HEK293T (cell line): Measurements from ENCODE around the gene MAGI3.
"Not testable (repeated sequence)": the region's sequence is repeated elsewhere in the genome, so short reads cannot be mapped to it uniquely, and the experiment has no call there.

ENCODE experiments used
- CTCF ChIA-PET: fragments of 350-600 bp; formaldehyde crosslinking; extraction: SDS; loops from one replicate; lab custom pipeline; 2021; ENCODE audit warnings: antibody characterized with exemption, inconsistent platforms; lab: Yijun Ruan, JAX
- POLR2A ChIA-PET: fragments of 350-600 bp; formaldehyde crosslinking; extraction: SDS; loops from one replicate; lab custom pipeline; 2020; ENCODE audit warnings: antibody characterized with exemption, inconsistent platforms; lab: Yijun Ruan, JAX
- DNase-seq: peaks from one replicate; pipeline ENCODE4 v3.0.0; 2012; ENCODE audit warnings: mixed read lengths; ENCODE audit errors: extremely low spot score
- ARNT ChIP-seq: fragments of 450-650 bp; IDR thresholded peaks from 2 replicates; pipeline ENCODE4 v1.6.1; 2017; ENCODE audit warnings: mild to moderate bottlenecking
- BHLHE40 ChIP-seq: fragments of 450-650 bp; IDR thresholded peaks from 2 replicates; pipeline ENCODE4 v1.6.1; 2016; ENCODE audit warnings: mild to moderate bottlenecking, moderate library complexity, borderline replicate concordance
- CTBP1 ChIP-seq: fragments of 450-650 bp; IDR thresholded peaks from 2 replicates; pipeline ENCODE4 v1.6.1; 2016; ENCODE audit warnings: borderline replicate concordance
- ELF4 ChIP-seq: fragments of 450-650 bp; IDR thresholded peaks from 2 replicates; pipeline ENCODE4 v1.6.1; 2017; ENCODE audit warnings: antibody characterized with exemption
- FOXA1 ChIP-seq: fragments of 450-650 bp; IDR thresholded peaks from 2 replicates; pipeline ENCODE4 v1.6.1; 2016; ENCODE audit warnings: mild to moderate bottlenecking
- FOXK2 ChIP-seq: fragments of 450-650 bp; IDR thresholded peaks from 2 replicates; pipeline ENCODE4 v1.6.1; 2016; ENCODE audit warnings: mild to moderate bottlenecking
- FOXM1 ChIP-seq: fragments of 450-650 bp; IDR thresholded peaks from 2 replicates; pipeline ENCODE4 v1.6.1; 2017; ENCODE audit warnings: mild to moderate bottlenecking, borderline replicate concordance
- HDGF ChIP-seq: fragments of 450-650 bp; IDR thresholded peaks from 2 replicates; pipeline ENCODE4 v1.6.1; 2017; ENCODE audit warnings: antibody characterized with exemption, borderline replicate concordance
- L3MBTL2 ChIP-seq: fragments of 450-650 bp; conservative IDR thresholded peaks from 2 replicates; pipeline ENCODE4 v1.6.1; 2016; ENCODE audit warnings: mild to moderate bottlenecking
- LEF1 ChIP-seq: fragments of 450-650 bp; IDR thresholded peaks from 2 replicates; pipeline ENCODE4 v1.6.1; 2017; ENCODE audit warnings: mild to moderate bottlenecking, borderline replicate concordance
- NFRKB ChIP-seq: fragments of 450-650 bp; IDR thresholded peaks from 2 replicates; pipeline ENCODE4 v1.6.1; 2016; ENCODE audit warnings: mild to moderate bottlenecking, moderate library complexity
- PKNOX1 ChIP-seq: fragments of 450-650 bp; IDR thresholded peaks from 2 replicates; pipeline ENCODE4 v1.6.1; 2016
- SP1 ChIP-seq: fragments of 450-650 bp; IDR thresholded peaks from 2 replicates; pipeline ENCODE4 v1.6.1; 2017
- SUZ12 ChIP-seq: fragments of 450-650 bp; IDR thresholded peaks from 2 replicates; pipeline ENCODE4 v1.6.1; 2016; ENCODE audit warnings: mild to moderate bottlenecking
- TARDBP ChIP-seq: fragments of 450-650 bp; IDR thresholded peaks from 2 replicates; pipeline ENCODE4 v1.6.1; 2016
- ZNF384 ChIP-seq: fragments of 450-650 bp; IDR thresholded peaks from 2 replicates; pipeline ENCODE4 v1.6.1; 2016

MAGI3 gene

DNA sequence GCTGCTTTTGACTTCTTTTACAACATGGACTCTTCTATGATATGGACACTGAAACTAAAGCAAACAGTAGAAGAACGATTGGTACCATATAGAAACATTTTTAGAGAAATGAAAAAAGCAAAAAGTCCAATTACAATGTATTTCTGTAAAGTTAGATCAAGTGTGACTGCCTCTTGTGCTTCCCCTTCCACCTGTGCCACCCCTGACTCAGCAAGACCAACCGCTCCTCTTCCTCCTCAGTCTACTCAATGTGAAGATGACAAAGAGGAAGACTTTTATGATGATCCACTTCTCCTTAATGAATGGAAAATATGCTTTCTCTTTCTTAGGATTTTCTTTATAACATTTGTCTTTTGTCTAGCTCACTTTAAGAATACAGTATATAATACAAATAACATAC lies 302.0 kb downstream of the MAGI3 start:
- DNase-seq = no peak
- ChIA-PET POLR2A (no interaction called here), CTCF (no interaction called here)
- no peak for TF ChIP-seq L3MBTL2
- no peak for TF ChIP-seq SP1

- ChIA-PET CTCF (no interaction called here), POLR2A (no interaction called here)
- TF ChIP-seq FOXM1 (no peak), FOXK2 (no peak), CTBP1 (no peak), FOXA1 (no peak), ELF4 (no peak), HDGF (no peak), PKNOX1 (no peak), LEF1 (no peak), BHLHE40 (no peak), ARNT (no peak), TARDBP (no peak), ZNF384 (no peak), SUZ12 (no peak), L3MBTL2 (no peak)
- DNase-seq = no peak
Observed at GRCh38 chr1:113692824-113693431, 302.6 kb downstream of the MAGI3 start.

DNA sequence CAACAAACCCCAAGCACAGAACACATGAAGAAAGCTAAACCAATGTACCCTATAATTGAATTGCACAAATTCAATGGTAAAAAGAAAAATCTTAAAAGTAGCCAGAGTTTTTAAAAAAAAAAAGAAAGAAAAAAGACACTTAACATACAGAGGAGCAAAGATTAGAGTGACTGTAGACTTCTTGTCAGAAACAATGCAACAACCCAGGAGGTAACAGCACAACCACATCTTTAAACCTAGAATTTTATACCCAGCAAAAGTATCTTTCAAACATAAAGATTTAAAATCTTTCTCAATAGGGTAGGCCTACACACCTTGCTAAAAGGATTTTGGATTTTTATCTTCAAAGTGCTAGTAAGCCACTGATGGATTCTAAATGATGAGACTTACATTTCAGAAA lies 304.6 kb downstream of the MAGI3 start:
- CTCF ChIA-PET = no interaction called here
- no peak for DNase-seq
- TF ChIP-seq FOXK2 (no peak), CTBP1 (no peak), TARDBP (no peak), SUZ12 (no peak), L3MBTL2 (no peak), ELF4 (no peak), ZNF384 (no peak), FOXA1 (no peak), FOXM1 (no peak), NFRKB (no peak), BHLHE40 (no peak), SP1 (no peak), PKNOX1 (no peak), ARNT (no peak), LEF1 (no peak), HDGF (no peak)
- POLR2A ChIA-PET = no interaction called here

DNA sequence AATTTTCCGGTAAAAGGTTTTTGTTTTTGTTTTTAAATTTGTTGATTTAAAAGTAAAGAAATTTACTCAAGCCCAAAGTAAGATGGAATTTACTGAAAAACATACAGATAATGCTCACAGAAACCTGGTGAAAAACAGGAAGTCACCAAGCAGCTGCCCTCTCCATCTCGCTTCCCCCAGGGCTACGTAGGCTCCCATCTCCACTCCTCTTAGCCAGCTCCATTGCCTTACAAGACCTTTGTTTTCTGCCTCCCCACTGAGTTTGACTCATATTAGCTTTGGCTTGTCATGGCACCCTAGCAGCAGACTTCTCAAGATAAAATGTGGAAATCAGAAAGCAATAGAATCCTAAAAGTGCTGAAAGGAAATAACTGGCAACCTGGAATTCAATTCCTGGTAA lies 311.1 kb downstream of the MAGI3 start:
- DNase-seq = no peak
- ChIA-PET POLR2A (no interaction called here), CTCF (no interaction called here)
- TF ChIP-seq BHLHE40 (no peak), NFRKB (no peak), LEF1 (no peak), FOXA1 (no peak), FOXM1 (no peak), ZNF384 (no peak), ELF4 (no peak), ARNT (no peak), TARDBP (no peak)

GRCh38 chr1:113714606-113715269 lies 324.4 kb downstream of the MAGI3 start:
- TF ChIP-seq FOXK2 = no peak
- TF ChIP-seq ARNT = no peak
- TF ChIP-seq HDGF = no peak
- no peak for TF ChIP-seq TARDBP
- TF ChIP-seq L3MBTL2 = no peak
- TF ChIP-seq CTBP1 = no peak
- no peak for TF ChIP-seq SUZ12
- TF ChIP-seq ELF4 = no peak
- no peak for TF ChIP-seq FOXM1
- no peak for TF ChIP-seq LEF1
- no peak for TF ChIP-seq BHLHE40
- no peak for TF ChIP-seq FOXA1
- no peak for TF ChIP-seq ZNF384
- no peak for TF ChIP-seq NFRKB
- no peak for TF ChIP-seq PKNOX1
- TF ChIP-seq SP1 = no peak
- no peak for DNase-seq
- ChIA-PET CTCF (interaction anchor here (0.7 kb wide), 1 partner anchor 16 kb away, joined by 3 read pairs; no protein-coding TSS in a partner anchor), POLR2A (no interaction called here)

DNA sequence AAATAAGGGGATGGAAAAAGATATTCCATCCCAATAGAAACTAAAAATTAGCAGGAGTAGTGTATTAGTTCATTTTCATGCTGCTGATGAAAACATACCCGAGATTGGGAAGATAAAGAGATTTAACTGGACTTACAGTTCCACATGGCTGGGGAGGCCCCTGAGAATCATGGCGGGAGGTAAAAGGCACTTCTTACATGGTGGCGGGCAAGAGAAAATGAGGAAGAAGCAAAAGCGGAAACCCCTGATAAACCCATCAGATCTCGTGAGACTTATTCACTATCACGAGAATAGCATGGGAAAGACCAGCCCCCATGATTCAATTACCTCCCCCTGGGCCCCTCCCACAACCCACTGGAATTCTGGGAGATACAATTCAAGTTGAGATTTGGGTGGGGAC lies 327.2 kb downstream of the MAGI3 start:
- POLR2A ChIA-PET, DNase-seq, CTCF ChIA-PET: not testable (repeated sequence)

GRCh38 chr1:113718621-113719020 lies 328.3 kb downstream of the MAGI3 start:
- DNase-seq, POLR2A ChIA-PET, CTCF ChIA-PET: not testable (repeated sequence)
